Measurements from ENCODE around the gene HSPB7.
A peak's percentile ranks its signal among the peaks of the same experiment; 100 is the strongest.

The HSPB7 gene

GRCh38 chr1:15975805-15976680 lies 41.8 kb downstream of the HSPB7 start, which contains the start of gene ZBTB17:
Gene ZBTB17, minus strand, starts transcription at chr1:15976101. Its CDS starts 27,606 bp downstream, at chr1:15948495.
- no CpG with 5 or more reads among the region's 47 CpGs for WGBS, 2 donors (ENCODE audit: extremely low coverage in 2 of 2, insufficient read length in 2 of 2, insufficient replicate concordance in 1 of 2)
- peaks cover 0 to 2% of the 10 kb centered on the region in 2 donors for H3K9me3 ChIP-seq (replicated peaks in 1 of 2; ENCODE audit: control insufficient read depth in 2 of 2, insufficient read depth in 1 of 2, low read depth in 1 of 2, low read length in 2 of 2)
- H3K9ac ChIP-seq (ENCODE audit: low read depth, low read length, poor library complexity): peak within 1 kb of the TSS; percentile 85
- no peaks in the 10 kb centered on the region for H3K27me3 ChIP-seq (ENCODE audit: control insufficient read depth in 3 of 3, insufficient read depth in 3 of 3, low read depth in 1 of 3, low read length in 3 of 3)
- H3K23ac ChIP-seq (ENCODE audit: low read depth, low read length, poor library complexity): peak within 1 kb of the TSS; percentile 82
- peak within 1 kb of the TSS; percentile 95 for H3K18ac ChIP-seq (ENCODE audit: low read length)
- H4K91ac ChIP-seq (ENCODE audit: low read depth, low read length, poor library complexity): no peak within 1 kb of the TSS
- peak within 1 kb of the TSS; percentile 96 for H2AFZ ChIP-seq (ENCODE audit: low read length)
- peak within 1 kb of the TSS; percentile 76 for H3K27ac ChIP-seq (replicated peaks; ENCODE audit: low read length)
- H2BK5ac ChIP-seq (ENCODE audit: low read length): peak within 1 kb of the TSS; percentile 58
- peak within 1 kb of the TSS; percentile 59 to 93 for H3K4me3 ChIP-seq (ENCODE audit: low read length in 2 of 2)
- no peak within 1 kb of the TSS for H4K8ac ChIP-seq (ENCODE audit: low read depth, low read length)
- peak within 1 kb of the TSS; percentile 77 for H3K14ac ChIP-seq (ENCODE audit: low read length)
- H3K4me1 ChIP-seq (ENCODE audit: control insufficient read depth in 2 of 2, insufficient read depth in 1 of 2, low read depth in 1 of 2, low read length in 2 of 2): peaks cover 3 to 7% of the 10 kb centered on the region in 2 donors
- no peak within 1 kb of the TSS for H2BK120ac ChIP-seq (ENCODE audit: low read depth, low read length)
- peak; percentile 93 for DNase-seq (ENCODE audit: low spot score)
- H3K79me1 ChIP-seq (ENCODE audit: low read depth, low read length): peaks cover 5% of the 10 kb centered on the region
- H2AK5ac ChIP-seq (ENCODE audit: low read depth, low read length): no peak within 1 kb of the TSS
- no peak within 1 kb of the TSS for H3K4ac ChIP-seq (ENCODE audit: low read length)
- no peak within 1 kb of the TSS for H2BK12ac ChIP-seq (ENCODE audit: low read length)
- no peak within 1 kb of the TSS for H2BK15ac ChIP-seq (ENCODE audit: low read length)
- H3K36me3 ChIP-seq (replicated peaks in 1 of 2; ENCODE audit: control insufficient read depth in 2 of 2, insufficient read depth in 2 of 2, low read length in 2 of 2): peaks cover 13 to 23% of the 10 kb centered on the region in 2 donors
- peak within 1 kb of the TSS; percentile 72 for H3K4me2 ChIP-seq (ENCODE audit: insufficient read depth, low read length, poor library complexity, severe bottlenecking)

DNA sequence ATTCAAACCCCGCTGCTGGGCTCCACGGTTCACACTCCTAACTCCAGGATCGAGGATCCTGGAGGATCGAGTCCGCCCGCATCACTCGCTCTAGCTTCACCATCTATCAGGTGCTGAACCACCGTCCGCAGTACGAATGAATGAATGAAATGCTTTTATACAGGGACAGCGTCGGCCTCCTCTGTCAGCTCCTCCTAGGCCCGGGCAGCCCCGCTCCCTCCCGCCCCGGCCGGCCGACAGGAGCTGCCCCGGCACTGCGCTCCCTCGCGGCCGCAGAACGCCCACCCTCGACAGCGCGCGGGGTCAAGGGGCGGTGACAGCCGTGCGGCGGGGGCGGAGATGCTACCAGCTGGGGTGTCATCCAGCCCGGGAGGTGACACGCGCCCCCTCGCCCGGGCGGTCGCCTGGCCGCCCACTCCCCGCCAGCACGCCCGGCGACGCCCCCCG lies 42.5 kb downstream of the HSPB7 start:
- H3K27ac ChIP-seq (replicated peaks; ENCODE audit: low read length): no peak overlapping the region
- H3K23ac ChIP-seq (ENCODE audit: low read depth, low read length, poor library complexity): peak overlapping the region; percentile 82

DNA sequence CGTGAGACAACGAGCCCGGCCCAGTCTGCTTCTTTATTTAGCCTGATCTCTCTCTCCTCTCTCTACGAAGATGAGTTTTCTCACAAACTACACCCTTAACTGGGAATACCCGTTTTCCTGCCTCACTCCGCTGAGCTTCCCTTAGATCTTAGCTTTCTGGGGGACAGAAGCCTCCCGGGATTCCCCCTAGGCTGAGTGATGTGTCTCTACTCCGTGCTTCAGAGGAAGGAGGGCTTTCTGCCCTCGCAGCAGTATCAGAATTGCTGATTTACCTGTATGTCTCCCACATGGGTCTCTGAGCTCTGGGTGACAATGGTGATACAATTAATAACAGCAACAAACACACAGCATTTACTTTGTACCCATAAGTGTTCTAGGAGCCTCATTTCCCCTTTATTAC lies 43.0 kb downstream of the HSPB7 start:
- no peak overlapping the region for H3K27ac ChIP-seq (replicated peaks; ENCODE audit: low read length)
- no peak overlapping the region for H2AK5ac ChIP-seq (ENCODE audit: low read depth, low read length)
- peaks cover 13 to 31% of the 10 kb centered on the region in 2 donors for H3K36me3 ChIP-seq (replicated peaks in 1 of 2; ENCODE audit: control insufficient read depth in 2 of 2, insufficient read depth in 2 of 2, low read length in 2 of 2)
- H3K27me3 ChIP-seq (ENCODE audit: control insufficient read depth in 3 of 3, insufficient read depth in 3 of 3, low read depth in 1 of 3, low read length in 3 of 3): no peaks in the 10 kb centered on the region
- H3K14ac ChIP-seq (ENCODE audit: low read length): no peak overlapping the region
- no CpG with 5 or more reads among the region's 9 CpGs for WGBS, 2 donors (ENCODE audit: extremely low coverage in 2 of 2, insufficient read length in 2 of 2, insufficient replicate concordance in 1 of 2)
- no peak overlapping the region for H4K8ac ChIP-seq (ENCODE audit: low read depth, low read length)
- no peak overlapping the region for H2BK120ac ChIP-seq (ENCODE audit: low read depth, low read length)
- H3K4me1 ChIP-seq (ENCODE audit: control insufficient read depth in 2 of 2, insufficient read depth in 1 of 2, low read depth in 1 of 2, low read length in 2 of 2): peaks cover 3 to 7% of the 10 kb centered on the region in 2 donors
- no peak overlapping the region for H2BK12ac ChIP-seq (ENCODE audit: low read length)
- H2BK5ac ChIP-seq (ENCODE audit: low read length): peak overlapping the region; percentile 58
- peak overlapping the region; percentile 59 to 93 for H3K4me3 ChIP-seq (ENCODE audit: low read length in 2 of 2)
- H3K9ac ChIP-seq (ENCODE audit: low read depth, low read length, poor library complexity): no peak overlapping the region
- no peak overlapping the region for H3K4ac ChIP-seq (ENCODE audit: low read length)
- DNase-seq (ENCODE audit: low spot score): no peak
- no peak overlapping the region for H2BK15ac ChIP-seq (ENCODE audit: low read length)
- peaks cover 2 to 3% of the 10 kb centered on the region in 2 donors for H3K9me3 ChIP-seq (replicated peaks in 1 of 2; ENCODE audit: control insufficient read depth in 2 of 2, insufficient read depth in 1 of 2, low read depth in 1 of 2, low read length in 2 of 2)
- H2AFZ ChIP-seq (ENCODE audit: low read length): peak overlapping the region; percentile 96
- H4K91ac ChIP-seq (ENCODE audit: low read depth, low read length, poor library complexity): no peak overlapping the region
- H3K4me2 ChIP-seq (ENCODE audit: insufficient read depth, low read length, poor library complexity, severe bottlenecking): peak overlapping the region; percentile 72
- H3K79me1 ChIP-seq (ENCODE audit: low read depth, low read length): peaks cover 5% of the 10 kb centered on the region
- H3K23ac ChIP-seq (ENCODE audit: low read depth, low read length, poor library complexity): no peak overlapping the region
- no peak overlapping the region for H3K18ac ChIP-seq (ENCODE audit: low read length)

More for the DNA sequence above, 42.5 kb downstream of the HSPB7 start:
- H3K4me1 ChIP-seq (ENCODE audit: control insufficient read depth in 2 of 2, insufficient read depth in 1 of 2, low read depth in 1 of 2, low read length in 2 of 2): peaks cover 3 to 7% of the 10 kb centered on the region in 2 donors
- peak overlapping the region; percentile 85 for H3K9ac ChIP-seq (ENCODE audit: low read depth, low read length, poor library complexity)
- no peaks in the 10 kb centered on the region for H3K27me3 ChIP-seq (ENCODE audit: control insufficient read depth in 3 of 3, insufficient read depth in 3 of 3, low read depth in 1 of 3, low read length in 3 of 3)
- no peak overlapping the region for H3K4ac ChIP-seq (ENCODE audit: low read length)
- no peak for DNase-seq (ENCODE audit: low spot score)
- no peak overlapping the region for H2BK12ac ChIP-seq (ENCODE audit: low read length)
- no peak overlapping the region for H4K91ac ChIP-seq (ENCODE audit: low read depth, low read length, poor library complexity)
- H3K14ac ChIP-seq (ENCODE audit: low read length): peak overlapping the region; percentile 77
- peak overlapping the region; percentile 72 for H3K4me2 ChIP-seq (ENCODE audit: insufficient read depth, low read length, poor library complexity, severe bottlenecking)
- H3K36me3 ChIP-seq (replicated peaks in 1 of 2; ENCODE audit: control insufficient read depth in 2 of 2, insufficient read depth in 2 of 2, low read length in 2 of 2): peaks cover 13 to 27% of the 10 kb centered on the region in 2 donors
- H3K18ac ChIP-seq (ENCODE audit: low read length): peak overlapping the region; percentile 81
- H2BK120ac ChIP-seq (ENCODE audit: low read depth, low read length): no peak overlapping the region
- peaks cover 0 to 2% of the 10 kb centered on the region in 2 donors for H3K9me3 ChIP-seq (replicated peaks in 1 of 2; ENCODE audit: control insufficient read depth in 2 of 2, insufficient read depth in 1 of 2, low read depth in 1 of 2, low read length in 2 of 2)
- H2AK5ac ChIP-seq (ENCODE audit: low read depth, low read length): no peak overlapping the region
- H2BK15ac ChIP-seq (ENCODE audit: low read length): no peak overlapping the region
- H2AFZ ChIP-seq (ENCODE audit: low read length): peak overlapping the region; percentile 96
- WGBS, 2 donors (ENCODE audit: extremely low coverage in 2 of 2, insufficient read length in 2 of 2, insufficient replicate concordance in 1 of 2): no CpG with 5 or more reads among the region's 47 CpGs
- H3K4me3 ChIP-seq (ENCODE audit: low read length in 2 of 2): peak overlapping the region; percentile 59 to 93
- peaks cover 5% of the 10 kb centered on the region for H3K79me1 ChIP-seq (ENCODE audit: low read depth, low read length)
- no peak overlapping the region for H4K8ac ChIP-seq (ENCODE audit: low read depth, low read length)
- peak overlapping the region; percentile 58 for H2BK5ac ChIP-seq (ENCODE audit: low read length)

GRCh38 chr1:15973772-15974171 lies 44.1 kb downstream of the HSPB7 start:
- Histone ChIP-seq H3K9ac (ENCODE audit: low read depth, low read length, poor library complexity) (no peak overlapping the region), H4K8ac (ENCODE audit: low read depth, low read length) (no peak overlapping the region), H2BK5ac (ENCODE audit: low read length) (no peak overlapping the region), H3K27ac (replicated peaks; ENCODE audit: low read length) (no peak overlapping the region), H3K4me2 (ENCODE audit: insufficient read depth, low read length, poor library complexity, severe bottlenecking) (no peak overlapping the region), H2BK15ac (ENCODE audit: low read length) (no peak overlapping the region), H3K36me3 (replicated peaks in 1 of 2; ENCODE audit: control insufficient read depth in 2 of 2, insufficient read depth in 2 of 2, low read length in 2 of 2) (peaks cover 20 to 42% of the 10 kb centered on the region in 2 donors), H2BK120ac (ENCODE audit: low read depth, low read length) (no peak overlapping the region), H3K79me1 (ENCODE audit: low read depth, low read length) (peaks cover 5% of the 10 kb centered on the region), H3K18ac (ENCODE audit: low read length) (no peak overlapping the region), H3K9me3 (replicated peaks in 1 of 2; ENCODE audit: control insufficient read depth in 2 of 2, insufficient read depth in 1 of 2, low read depth in 1 of 2, low read length in 2 of 2) (peaks cover 10 to 13% of the 10 kb centered on the region in 2 donors), H2BK12ac (ENCODE audit: low read length) (no peak overlapping the region), H3K4ac (ENCODE audit: low read length) (no peak overlapping the region), H3K4me3 (ENCODE audit: low read length in 2 of 2) (no peak overlapping the region), H4K91ac (ENCODE audit: low read depth, low read length, poor library complexity) (no peak overlapping the region), H3K4me1 (ENCODE audit: control insufficient read depth in 2 of 2, insufficient read depth in 1 of 2, low read depth in 1 of 2, low read length in 2 of 2) (peaks cover 3 to 7% of the 10 kb centered on the region in 2 donors), H2AFZ (ENCODE audit: low read length) (no peak overlapping the region), H2AK5ac (ENCODE audit: low read depth, low read length) (no peak overlapping the region), H3K14ac (ENCODE audit: low read length) (no peak overlapping the region), H3K23ac (ENCODE audit: low read depth, low read length, poor library complexity) (no peak overlapping the region), H3K27me3 (ENCODE audit: control insufficient read depth in 3 of 3, insufficient read depth in 3 of 3, low read depth in 1 of 3, low read length in 3 of 3) (peaks cover 0 to 2% (median 0%) of the 10 kb centered on the region in 3 experiments)
- no CpG with 5 or more reads among the region's 4 CpGs for WGBS, 2 donors (ENCODE audit: extremely low coverage in 2 of 2, insufficient read length in 2 of 2, insufficient replicate concordance in 1 of 2)
- DNase-seq (ENCODE audit: low spot score): no peak
